HG03060 (cell line): ENCODE results near the gene SFXN2.
"Not testable (repeated sequence)": the region's sequence is repeated elsewhere in the genome, so short reads cannot be mapped to it uniquely, and the experiment has no call there.

ENCODE experiments used
- ATAC-seq: cut with Tn5 transposase; IDR thresholded peaks from one replicate; pipeline ENCODE4 v1.9.1; 2021; ENCODE audit warnings: low read depth, moderate number of reproducible peaks; ENCODE audit not compliant: unreplicated experiment

SFXN2 gene

DNA sequence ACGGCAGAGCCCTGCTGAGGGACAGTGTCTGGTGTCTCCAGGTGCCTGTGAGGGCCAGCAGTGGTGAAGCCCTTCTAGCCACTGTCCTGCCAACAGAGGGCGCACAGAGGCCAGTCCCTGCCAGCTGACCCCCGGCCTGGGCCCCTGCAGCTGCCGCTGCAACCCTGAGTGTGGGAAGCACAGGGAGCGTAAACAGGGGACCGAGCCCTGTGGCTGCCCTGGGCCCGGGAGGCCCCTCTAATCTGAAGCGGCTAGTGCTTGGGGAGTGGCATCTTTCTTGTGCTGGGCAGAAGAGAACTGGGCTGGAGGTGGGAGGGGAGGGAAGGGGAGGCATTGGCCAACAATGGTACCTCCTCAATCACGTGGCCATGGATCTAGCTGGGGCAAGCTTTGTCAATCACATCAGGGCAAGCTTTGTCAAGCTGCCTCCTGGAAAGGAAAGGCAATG lies 35.6 kb upstream of the SFXN2 start:
- no peak for ATAC-seq

DNA sequence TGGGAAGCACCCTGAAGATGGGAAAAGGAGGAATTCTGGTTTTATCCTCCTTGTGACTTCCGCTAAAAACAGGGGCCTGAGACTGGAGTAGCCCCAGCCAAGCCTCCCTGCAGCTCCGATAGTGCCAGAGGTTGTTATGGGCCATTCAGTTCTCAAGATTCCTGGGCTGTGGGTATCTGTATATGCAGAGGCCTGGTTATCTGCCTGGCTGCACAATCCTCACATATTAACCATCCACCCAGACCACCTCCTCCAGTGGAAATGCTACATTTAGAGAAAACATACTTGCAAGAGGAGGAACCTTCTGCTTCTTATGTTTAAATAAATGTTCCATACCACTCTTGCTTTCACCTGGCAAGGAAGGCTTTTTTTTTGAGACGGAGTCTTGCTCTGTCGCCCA lies 34.8 kb upstream of the SFXN2 start:
- ATAC-seq, result no peak

DNA sequence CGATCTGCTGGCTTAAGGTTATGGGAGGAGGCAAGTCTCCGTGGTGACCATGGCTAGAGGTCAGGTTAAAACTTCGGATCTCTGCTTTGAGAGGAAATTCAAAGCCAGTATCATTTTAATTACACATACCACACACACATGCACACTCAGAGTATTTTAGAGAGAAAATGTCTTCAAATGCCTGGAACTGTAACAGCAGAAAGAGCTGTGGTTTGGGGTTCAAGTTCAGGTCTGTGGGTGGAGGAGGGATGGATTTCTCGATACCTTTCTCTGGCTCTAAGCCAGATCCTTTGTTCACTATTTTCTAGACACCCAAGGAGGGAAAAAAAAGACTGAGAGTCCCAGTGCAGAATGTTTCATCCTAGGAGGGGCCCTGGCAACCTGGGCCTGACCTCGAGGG lies 32.7 kb upstream of the SFXN2 start:
- no peak for ATAC-seq

DNA sequence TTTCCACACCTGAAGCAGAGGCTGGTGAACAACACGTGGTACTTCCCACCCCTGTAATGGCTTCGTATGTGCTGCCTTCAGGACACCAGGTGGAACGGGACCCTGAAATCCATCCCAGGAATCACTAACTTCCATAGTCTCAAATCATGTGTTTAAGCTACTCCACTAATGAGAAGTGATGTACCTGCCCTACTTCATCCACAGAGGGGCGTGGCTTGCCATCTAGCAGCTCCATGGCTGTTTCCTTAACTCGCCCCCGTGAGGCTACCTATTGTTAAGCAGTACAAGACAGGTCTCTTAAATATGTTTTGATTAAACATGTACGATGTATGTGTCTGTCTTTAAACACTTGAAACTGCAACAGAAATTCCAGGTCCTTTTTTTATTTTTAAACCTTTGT lies 32.0 kb upstream of the SFXN2 start:
- no peak for ATAC-seq

DNA sequence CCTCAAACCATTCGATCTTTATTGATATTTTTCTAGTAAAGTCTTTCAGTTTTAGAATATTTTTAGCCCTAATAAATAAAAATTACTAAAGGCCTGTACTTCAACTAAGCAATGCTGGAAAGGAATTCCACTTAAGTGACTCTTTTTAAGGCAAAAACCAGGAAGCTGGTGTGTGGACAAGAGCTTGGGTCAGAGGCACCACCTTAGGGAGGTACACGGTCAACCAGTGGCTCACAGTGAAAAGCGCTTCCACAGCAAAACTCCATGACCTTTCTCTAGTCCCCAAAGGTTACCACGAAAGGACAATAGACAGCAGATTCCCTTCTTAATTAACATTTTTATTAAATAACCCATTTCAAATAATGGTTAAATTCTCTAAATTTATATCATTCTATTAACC lies 31.5 kb upstream of the SFXN2 start:
- ATAC-seq, result no peak

DNA sequence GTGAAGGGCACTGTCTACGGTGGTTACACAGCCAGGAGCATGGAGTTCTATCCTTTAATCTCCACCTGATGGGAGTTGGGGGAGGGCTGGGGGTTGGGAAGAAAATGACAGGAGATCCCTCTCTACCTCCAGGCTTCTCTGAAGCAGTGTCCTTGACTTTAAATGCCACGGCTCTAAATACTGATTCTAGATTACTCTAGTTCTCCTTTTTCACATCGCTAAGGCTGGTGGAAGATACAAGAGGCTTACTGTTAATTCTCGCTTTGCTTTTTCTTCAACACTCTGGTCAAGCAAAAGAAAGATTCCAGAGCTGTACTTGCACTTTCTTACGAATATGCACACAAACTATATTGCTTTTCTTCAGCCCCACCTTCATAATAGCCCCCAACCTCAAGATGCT lies 30.7 kb upstream of the SFXN2 start:
- ATAC-seq, result no peak

DNA sequence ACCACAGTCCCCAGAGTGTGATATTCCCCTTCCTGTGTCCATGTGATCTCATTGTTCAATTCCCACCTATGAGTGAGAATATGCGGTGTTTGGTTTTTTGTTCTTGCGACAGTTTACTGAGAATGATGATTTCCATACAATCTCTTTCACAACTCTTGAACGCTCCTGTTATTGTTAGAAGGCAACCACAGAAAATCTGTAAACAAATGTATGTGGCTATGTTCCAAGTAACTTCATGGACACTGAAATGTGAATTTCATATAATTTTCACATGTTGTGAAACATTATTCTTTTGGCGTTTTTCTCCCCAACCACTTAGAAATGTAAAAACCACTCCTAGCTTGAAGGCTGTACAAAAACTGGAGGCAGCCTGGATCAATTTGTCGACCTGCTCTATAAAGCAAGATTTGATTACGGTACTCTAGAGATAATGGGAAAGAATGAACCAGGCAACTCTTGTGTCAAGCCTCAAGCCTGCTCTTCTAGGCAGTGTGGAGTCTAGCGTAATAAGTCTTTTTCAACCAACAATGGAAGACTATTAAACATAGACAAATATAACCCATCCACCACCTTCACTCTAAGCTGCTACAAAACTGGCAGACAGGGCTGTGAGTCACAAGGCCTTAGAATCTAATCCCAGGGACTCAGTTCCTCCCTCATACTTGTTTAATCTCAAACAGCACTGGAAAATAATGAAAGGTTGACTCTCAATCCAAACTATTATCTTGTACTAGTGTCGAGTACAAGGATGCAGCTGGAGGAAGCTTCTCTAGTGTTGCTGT lies 23.0 kb upstream of the SFXN2 start:
- no peak for ATAC-seq

DNA sequence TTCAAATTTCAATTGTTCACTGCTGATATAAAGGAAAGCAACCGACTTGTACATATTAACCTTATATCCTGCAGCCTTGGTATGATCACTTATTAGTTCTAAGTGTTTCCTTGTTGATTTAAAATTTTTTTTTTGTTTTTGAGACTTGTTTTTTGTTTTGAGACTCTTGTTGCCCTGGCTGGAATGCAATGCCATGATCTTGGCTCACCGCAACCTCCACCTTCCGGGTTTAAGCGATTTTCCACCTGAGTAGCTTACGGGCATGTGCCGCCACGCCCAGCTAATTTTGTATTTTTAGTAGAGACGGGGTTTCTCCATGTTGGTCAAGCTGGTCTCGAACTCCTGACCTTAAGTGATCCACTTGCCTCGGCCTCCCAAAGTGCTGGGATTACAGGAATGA lies 19.0 kb upstream of the SFXN2 start:
- ATAC-seq, result not testable (repeated sequence)

DNA sequence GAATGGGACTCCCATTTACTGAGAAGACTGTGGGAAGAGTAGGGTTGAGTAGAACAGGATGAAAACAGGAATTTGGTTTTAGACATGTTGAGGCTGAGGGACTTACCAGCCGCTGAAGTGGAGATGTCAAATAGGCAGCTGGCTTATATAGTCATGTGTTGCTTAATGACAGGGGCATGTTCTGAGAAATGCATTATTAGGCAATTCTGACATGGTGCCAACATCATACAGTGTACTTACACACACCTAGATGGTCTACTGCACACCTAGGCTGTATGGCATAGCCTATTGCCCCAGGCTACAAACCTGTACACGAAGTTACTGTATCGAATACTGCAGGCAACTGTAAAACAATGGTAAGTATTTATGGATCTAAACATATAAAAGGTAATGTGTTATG lies 17.7 kb upstream of the SFXN2 start:
- no peak for ATAC-seq

DNA sequence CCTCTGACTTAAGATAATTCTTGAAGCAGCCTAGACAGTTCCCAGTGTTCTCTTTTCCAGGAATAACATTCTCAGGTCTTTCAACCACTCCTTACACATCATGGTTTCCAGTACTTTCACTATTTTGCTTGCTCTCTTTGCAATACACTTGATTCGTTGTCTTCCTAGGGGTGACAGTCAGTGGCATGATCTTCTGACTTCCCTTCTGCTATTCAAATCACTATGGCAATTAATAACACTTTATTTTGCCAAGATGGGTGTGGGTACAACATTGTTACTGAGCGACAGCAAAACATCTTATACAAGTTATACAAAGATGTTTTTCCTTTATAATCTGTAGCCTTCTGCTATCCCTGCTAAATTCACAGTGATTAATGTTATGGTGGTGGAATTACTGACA lies 15.5 kb upstream of the SFXN2 start:
- no peak for ATAC-seq

DNA sequence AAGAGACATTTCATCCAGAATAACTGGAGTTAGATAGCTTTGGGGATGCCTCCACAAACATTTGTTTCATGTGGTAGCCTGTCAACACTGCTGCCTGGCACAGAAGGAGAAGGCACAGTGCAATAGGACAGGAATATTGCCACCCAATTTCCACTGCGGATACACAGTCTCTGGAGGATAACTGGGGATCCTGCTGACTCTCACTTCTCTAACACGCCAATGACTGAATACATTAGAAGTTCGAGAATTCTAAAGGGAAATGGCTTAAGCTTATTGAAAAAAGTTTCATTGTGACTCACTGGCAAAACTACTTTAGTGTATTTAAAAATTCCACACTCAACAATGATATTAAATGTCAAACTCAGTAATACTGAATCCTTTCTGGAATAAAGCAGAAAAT lies 13.2 kb upstream of the SFXN2 start:
- no peak for ATAC-seq

DNA sequence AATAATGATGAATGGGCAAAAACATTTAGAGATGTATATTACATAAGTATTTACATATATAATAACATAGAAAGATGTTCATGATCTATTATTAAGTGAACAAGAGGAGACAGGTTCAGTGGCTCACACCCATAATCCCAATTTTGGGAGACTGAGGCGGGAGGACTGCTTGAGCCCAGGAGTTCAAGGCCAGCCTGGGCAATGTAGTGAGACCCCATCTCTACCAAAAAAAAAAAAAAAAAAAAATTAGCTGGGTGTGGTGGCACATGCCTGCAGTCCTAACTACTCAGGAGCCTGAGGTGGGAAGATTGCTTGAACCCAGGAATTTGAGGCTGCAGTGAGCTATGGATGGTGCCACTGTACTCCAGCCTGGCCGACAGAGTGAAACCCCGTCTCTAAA lies 12.6 kb upstream of the SFXN2 start:
- ATAC-seq, result no peak

DNA sequence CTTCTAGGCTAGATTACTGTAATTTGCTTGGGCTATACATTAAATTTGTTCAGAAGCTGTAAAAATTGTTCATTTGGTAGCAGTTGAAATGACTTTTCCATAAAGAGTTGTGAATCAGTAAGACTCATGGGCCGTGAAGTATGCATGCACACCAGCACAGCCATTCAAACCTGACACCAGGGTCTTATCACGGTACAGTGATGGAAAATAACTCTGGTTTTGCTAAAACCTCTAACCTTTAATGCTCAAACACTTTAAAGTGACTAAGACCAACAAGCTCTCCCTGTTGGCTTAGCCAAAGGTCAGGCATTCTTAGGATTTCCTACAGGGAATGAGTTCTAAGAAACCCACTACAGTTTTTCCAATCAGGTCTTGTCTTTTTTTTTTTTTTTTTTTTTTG lies 11.7 kb upstream of the SFXN2 start:
- no peak for ATAC-seq

DNA sequence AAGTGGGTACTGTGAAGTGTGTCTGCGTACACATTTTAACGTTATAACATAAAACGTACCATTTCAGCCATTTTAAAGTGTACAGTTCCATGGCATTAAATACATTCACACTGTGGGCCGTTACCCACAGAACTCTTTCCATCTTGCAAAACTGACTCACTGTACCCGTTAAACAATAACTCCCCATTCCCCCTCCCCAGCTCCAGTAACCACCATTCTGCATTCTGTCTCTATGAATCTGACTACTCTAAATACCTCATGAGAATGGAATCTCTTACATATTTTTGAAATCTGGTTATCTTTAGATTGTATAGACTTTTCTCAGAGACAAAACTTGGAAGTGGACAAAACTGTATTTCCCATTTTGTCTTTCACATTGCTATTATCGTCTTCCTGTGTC lies 9.5 kb upstream of the SFXN2 start:
- ATAC-seq, result no peak

DNA sequence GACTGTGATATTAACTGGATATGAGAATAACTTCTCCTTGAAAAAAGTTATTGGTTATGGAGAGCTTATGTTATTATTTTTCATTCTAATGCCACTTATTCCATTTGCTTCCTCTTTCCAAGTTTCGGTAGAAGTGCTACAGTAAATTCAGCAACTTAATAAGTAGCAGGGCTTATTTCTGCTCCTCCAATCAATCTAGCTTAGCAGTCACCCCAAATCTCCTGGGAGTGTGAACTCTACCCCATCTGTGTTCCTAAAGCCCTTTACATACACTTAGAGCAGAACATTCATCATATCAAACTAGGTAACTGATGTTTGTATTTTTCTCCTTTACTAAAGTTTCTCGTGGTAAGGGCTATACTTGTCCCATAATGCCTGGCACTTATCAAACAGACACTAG lies 8.9 kb upstream of the SFXN2 start:
- no peak for ATAC-seq

DNA sequence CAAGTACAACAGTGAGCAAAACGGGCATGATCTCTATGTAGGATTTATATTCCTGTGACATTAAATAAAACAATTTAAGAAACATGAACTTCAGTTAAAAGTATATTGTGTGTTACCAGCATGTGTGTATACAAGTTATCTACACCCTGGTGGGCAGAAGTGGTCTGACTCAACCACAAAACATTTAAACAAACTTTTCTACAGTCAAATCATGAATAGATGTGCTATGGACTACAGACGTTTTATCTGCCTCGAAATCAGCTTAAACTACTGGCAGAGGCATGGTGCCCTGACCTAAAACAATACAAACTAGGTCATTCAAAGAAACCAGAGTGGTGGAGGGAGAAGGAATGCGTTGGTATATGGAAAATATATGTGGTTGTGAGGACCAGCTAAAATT lies 3.8 kb upstream of the SFXN2 start:
- no peak for ATAC-seq

DNA sequence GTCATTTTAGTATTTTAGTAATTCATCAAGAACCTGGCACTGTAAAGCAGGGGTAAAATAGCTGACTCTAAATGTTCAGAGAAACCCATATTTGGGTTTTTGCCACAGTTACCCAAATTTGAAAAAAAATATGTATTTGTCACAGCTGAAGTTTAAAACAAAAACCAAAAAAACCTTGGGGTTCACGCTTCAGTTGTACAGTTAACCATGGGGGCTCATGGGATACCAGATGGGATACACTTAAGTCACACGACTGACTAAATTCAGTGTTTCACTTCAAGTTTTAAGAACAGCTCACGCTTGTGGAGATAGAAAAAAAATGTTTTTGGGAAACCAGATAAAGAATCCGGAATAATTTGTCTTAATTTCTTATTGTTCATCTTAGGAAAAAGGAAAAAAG lies 2.3 kb upstream of the SFXN2 start:
- ATAC-seq, result no peak

DNA sequence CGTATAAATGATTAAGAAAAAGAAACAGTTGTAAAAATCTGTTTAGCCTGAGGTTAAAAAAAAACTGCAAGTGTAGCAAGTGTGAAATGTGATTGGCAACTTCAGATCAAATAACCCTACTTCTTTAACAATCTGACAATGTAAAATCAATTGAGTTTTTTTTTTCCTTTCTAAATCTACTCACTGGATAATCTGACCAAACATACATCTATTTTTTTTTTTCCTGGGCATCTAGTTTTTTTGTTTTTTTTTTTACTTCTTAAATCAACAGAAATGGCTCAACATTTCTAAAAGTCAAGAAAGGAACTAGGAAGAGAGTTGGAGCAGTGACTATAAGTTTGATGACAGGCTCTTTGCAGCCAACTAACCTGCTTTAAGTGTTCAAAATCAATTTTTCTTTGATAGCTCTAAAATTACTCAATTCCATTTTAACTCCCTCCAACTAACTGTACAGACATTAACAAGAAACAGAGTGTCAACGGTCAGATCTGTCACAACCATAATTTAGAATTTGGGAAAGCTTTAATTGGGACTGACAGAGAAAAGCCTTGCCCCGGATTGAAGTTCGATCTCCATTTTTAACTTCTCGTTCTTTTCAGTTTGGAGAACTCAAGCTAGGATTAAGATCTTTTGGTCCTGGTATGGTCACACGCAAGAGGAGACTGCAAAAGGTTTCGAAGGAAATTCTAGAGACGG lies 1.4 kb upstream of the SFXN2 start:
- ATAC-seq, result no peak

DNA sequence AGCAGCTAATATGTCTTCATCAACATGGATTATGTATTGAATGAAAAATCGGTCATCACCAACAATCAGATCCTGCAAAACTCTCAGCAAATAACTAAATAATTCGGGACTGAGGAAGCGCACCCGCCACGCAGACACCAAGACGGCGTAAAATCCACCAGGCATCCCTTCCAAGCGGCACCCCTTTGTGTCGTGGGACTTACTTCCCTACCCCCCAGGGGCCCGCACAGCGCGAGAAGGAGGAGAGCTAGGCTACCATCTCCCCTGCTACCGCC lies 960 bp upstream of the SFXN2 start:
- no peak for ATAC-seq

DNA sequence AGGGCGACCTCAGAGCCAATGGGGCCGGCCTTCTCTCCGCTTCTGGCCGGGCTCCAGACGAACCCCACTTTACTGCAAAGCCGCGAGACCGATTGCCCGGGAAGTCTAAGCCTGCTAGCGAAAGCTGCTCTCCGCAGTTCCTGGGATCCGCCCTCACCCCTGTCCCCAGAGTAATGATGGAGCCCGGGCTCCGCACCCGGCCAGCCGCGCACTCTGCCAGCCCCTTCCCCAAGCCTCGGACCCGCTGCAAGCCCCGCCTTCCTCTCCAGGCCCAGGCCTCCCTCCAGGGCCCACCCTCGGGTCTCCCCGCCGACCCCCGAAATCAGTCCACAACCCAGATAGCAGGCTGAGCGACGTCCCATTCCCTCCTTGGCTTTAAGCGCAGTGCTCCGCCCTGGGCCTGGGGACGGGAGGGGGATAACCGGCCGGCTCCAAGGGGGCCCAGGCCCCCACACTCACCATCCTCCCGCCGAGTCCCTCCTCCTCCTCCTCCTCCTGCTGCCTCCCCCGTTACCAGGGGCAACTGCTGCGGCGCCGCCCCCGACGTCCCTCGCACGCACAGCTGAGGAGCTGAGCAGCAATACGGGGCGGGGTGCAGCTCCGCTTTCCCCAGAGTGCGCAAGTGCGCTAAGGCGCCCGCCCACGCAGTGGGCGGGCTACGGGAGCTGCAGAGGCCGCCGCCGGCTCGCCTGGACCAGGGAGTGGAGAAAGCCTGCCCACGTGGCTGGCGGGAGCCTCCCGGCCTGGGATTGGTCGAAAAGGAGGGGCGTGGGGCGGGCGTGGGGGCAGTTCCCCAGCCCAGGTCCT lies 419 bp upstream of the SFXN2 start, which contains the start of gene ARL3:
Gene ARL3, minus strand, starts transcription at position 584 of the 807 bp plus-strand sequence. Its CDS starts 122 bp downstream, at position 462.
- ATAC-seq, result peak; percentile 50

DNA sequence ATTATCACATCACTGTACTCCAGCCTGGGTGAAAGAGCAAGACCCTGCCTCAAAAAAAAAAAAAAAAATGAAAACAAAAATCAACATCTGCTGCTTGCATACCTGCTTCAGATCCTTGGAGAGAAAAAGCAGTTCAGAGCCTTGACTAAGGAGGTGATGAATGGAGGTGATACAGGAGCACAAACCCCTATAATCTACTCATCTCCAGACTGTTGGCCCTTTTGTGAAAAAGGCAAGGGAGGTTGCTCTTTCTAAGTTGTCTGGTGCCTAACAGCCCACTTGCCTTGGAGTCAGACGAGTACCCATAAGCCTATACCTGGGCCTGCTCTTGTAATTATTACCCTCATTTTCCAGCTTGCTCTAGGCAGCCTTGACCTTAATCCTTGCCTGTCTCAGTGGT lies 1.4 kb downstream of the SFXN2 start:
- ATAC-seq, result no peak
